Neural crest cell (in vitro differentiated cells): Measurements from ENCODE around the gene TMEM132C. TPM values are rescaled to one million over a fixed set of nuclear protein-coding genes. Genes with fewer than 3 reads are reported as not detected.
A peak's percentile ranks its signal among the peaks of the same experiment; 100 is the strongest.

Experiments used
- DNase-seq: peaks from one replicate; pipeline ENCODE4 v3.0.0; 2021; ENCODE audit warnings: low read depth, mixed read lengths, low spot score
- H3K27ac Mint-ChIP-seq: one replicate; pipeline ENCODE4 v1.8.0; 2021; ENCODE audit warnings: mild to moderate bottlenecking, mixed read lengths; ENCODE audit not compliant: unreplicated experiment
- H3K27me3 Mint-ChIP-seq: 2 replicates; pipeline ENCODE4 v1.8.0; 2021; ENCODE audit warnings: low read depth, mild to moderate bottlenecking, mixed read lengths
- H3K36me3 Mint-ChIP-seq: 2 replicates; pipeline ENCODE4 v1.8.0; 2021; ENCODE audit warnings: low read depth, mild to moderate bottlenecking, mixed read lengths
- H3K4me1 Mint-ChIP-seq: 2 replicates; pipeline ENCODE4 v1.8.0; 2021; ENCODE audit warnings: mixed read lengths
- H3K4me3 Mint-ChIP-seq: one replicate; pipeline ENCODE4 v1.8.0; 2021; ENCODE audit warnings: mild to moderate bottlenecking, mixed read lengths
- H3K9me3 Mint-ChIP-seq: 2 replicates; pipeline ENCODE4 v1.8.0; 2021; ENCODE audit warnings: mixed read lengths
- total RNA-seq: library from RNA; stranded (reverse); gene quantifications from 2 replicates; pipeline ENCODE4 v1.2.1, GENCODE V29; 2021
- TF ChIP-seq, protein P1 (sequence below): fragments of 200-600 bp; sonication (generic); conservative IDR thresholded peaks from 2 replicates; pipeline ENCODE4 v1.5.0; 2021; ENCODE audit warnings: antibody characterized with exemption, mild to moderate bottlenecking

The TMEM132C gene
- total RNA-seq, 1 donor from 2014 or later: 10.9 TPM

- peaks cover 40% of the 10 kb centered on the region for H3K4me1 Mint-ChIP-seq
- H3K9me3 Mint-ChIP-seq: peaks cover 3% of the 10 kb centered on the region
- peaks cover 3% of the 10 kb centered on the region for H3K36me3 Mint-ChIP-seq
- DNase-seq: peak; percentile 10
- H3K27me3 Mint-ChIP-seq: peaks cover 15% of the 10 kb centered on the region
- TF ChIP-seq, protein P1, sequence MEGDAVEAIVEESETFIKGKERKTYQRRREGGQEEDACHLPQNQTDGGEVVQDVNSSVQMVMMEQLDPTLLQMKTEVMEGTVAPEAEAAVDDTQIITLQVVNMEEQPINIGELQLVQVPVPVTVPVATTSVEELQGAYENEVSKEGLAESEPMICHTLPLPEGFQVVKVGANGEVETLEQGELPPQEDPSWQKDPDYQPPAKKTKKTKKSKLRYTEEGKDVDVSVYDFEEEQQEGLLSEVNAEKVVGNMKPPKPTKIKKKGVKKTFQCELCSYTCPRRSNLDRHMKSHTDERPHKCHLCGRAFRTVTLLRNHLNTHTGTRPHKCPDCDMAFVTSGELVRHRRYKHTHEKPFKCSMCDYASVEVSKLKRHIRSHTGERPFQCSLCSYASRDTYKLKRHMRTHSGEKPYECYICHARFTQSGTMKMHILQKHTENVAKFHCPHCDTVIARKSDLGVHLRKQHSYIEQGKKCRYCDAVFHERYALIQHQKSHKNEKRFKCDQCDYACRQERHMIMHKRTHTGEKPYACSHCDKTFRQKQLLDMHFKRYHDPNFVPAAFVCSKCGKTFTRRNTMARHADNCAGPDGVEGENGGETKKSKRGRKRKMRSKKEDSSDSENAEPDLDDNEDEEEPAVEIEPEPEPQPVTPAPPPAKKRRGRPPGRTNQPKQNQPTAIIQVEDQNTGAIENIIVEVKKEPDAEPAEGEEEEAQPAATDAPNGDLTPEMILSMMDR: no peak
- peak overlapping the region; percentile 83 for H3K4me3 Mint-ChIP-seq
- peak overlapping the region; percentile 94 for H3K27ac Mint-ChIP-seq
Observed at GRCh38 chr12:128381541-128381940, 114.6 kb downstream of the TMEM132C start.

DNA sequence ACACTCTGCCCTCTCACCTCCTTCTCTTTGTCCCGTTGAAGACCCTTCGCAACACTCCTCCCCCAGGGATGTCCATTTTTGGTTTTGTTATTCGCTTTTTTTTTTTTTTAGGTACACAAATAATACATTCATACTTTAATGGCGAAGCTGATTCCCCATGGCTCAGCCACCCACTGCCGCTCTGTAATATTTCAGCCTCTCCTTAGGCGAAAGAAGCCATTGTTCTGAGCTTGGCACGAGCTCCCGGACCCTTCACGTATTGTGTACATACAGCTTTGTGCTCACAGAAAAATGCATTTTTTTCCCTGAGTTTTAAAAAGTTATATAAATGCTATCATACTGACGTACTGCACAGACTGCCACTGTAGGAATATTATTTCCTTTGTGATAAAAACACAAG, 115.0 kb downstream of the TMEM132C start:
- DNase-seq: no peak
- peaks cover 42% of the 10 kb centered on the region for H3K4me1 Mint-ChIP-seq
- H3K9me3 Mint-ChIP-seq: peaks cover 3% of the 10 kb centered on the region
- H3K27ac Mint-ChIP-seq: peak overlapping the region; percentile 94
- peak overlapping the region; percentile 83 for H3K4me3 Mint-ChIP-seq
- TF ChIP-seq, protein P1: no peak
- H3K27me3 Mint-ChIP-seq: peaks cover 15% of the 10 kb centered on the region
- peaks cover 3% of the 10 kb centered on the region for H3K36me3 Mint-ChIP-seq

DNA sequence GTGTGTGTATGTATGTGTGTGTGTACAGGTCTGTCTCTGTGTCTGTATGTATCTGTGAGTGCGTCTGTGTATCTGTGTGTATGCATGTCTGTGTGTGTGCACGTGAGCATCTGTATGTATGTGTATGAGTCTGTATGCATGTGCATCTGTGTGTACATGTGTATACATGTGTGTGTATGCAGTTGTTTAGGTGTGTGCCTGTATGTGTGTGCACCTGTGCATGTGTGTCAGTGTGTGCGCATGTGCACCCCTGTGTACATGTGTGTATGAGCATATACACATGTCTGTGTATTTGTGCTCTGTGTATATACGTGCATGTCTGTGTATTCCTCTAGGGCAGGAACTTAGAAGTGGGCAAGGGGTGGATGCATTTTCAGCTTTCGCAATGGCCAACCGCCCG, 116.0 kb downstream of the TMEM132C start:
- Mint-ChIP-seq H3K4me1 (peaks cover 42% of the 10 kb centered on the region), H3K27me3 (peaks cover 15% of the 10 kb centered on the region), H3K36me3 (peaks cover 3% of the 10 kb centered on the region)

GRCh38 chr12:128383357-128383937, 116.5 kb downstream of the TMEM132C start:
- Mint-ChIP-seq H3K27ac (peak overlapping the region; percentile 1), H3K36me3 (peaks cover 3% of the 10 kb centered on the region), H3K4me1 (peaks cover 42% of the 10 kb centered on the region), H3K9me3 (peaks cover 3% of the 10 kb centered on the region), H3K27me3 (peaks cover 15% of the 10 kb centered on the region), H3K4me3 (peak overlapping the region; percentile 41)
- TF ChIP-seq, protein P1: no peak
- DNase-seq: no peak

More for the DNA sequence above, 116.0 kb downstream of the TMEM132C start:
- peaks cover 3% of the 10 kb centered on the region for H3K9me3 Mint-ChIP-seq
- no peak for DNase-seq
- H3K4me3 Mint-ChIP-seq: no peak overlapping the region
- TF ChIP-seq, protein P1: no peak
- H3K27ac Mint-ChIP-seq: no peak overlapping the region

- Mint-ChIP-seq H3K4me3 (no peak overlapping the region), H3K27ac (no peak overlapping the region), H3K27me3 (peaks cover 12% of the 10 kb centered on the region), H3K36me3 (no peaks in the 10 kb centered on the region), H3K9me3 (no peaks in the 10 kb centered on the region), H3K4me1 (peaks cover 42% of the 10 kb centered on the region)
- TF ChIP-seq, protein P1: no peak
- no peak for DNase-seq
Observed at GRCh38 chr12:128385736-128386135, 118.8 kb downstream of the TMEM132C start.
